HG03045 (cell line): ENCODE data around the gene ASPM.
A peak's percentile ranks its signal among the peaks of the same experiment; 100 is the strongest.

Experiments
- ATAC-seq: cut with Tn5 transposase; IDR thresholded peaks from one replicate; pipeline ENCODE4 v1.9.1; 2021; ENCODE audit warnings: mild to moderate bottlenecking, moderate library complexity; ENCODE audit not compliant: unreplicated experiment

Gene ASPM, protein sequence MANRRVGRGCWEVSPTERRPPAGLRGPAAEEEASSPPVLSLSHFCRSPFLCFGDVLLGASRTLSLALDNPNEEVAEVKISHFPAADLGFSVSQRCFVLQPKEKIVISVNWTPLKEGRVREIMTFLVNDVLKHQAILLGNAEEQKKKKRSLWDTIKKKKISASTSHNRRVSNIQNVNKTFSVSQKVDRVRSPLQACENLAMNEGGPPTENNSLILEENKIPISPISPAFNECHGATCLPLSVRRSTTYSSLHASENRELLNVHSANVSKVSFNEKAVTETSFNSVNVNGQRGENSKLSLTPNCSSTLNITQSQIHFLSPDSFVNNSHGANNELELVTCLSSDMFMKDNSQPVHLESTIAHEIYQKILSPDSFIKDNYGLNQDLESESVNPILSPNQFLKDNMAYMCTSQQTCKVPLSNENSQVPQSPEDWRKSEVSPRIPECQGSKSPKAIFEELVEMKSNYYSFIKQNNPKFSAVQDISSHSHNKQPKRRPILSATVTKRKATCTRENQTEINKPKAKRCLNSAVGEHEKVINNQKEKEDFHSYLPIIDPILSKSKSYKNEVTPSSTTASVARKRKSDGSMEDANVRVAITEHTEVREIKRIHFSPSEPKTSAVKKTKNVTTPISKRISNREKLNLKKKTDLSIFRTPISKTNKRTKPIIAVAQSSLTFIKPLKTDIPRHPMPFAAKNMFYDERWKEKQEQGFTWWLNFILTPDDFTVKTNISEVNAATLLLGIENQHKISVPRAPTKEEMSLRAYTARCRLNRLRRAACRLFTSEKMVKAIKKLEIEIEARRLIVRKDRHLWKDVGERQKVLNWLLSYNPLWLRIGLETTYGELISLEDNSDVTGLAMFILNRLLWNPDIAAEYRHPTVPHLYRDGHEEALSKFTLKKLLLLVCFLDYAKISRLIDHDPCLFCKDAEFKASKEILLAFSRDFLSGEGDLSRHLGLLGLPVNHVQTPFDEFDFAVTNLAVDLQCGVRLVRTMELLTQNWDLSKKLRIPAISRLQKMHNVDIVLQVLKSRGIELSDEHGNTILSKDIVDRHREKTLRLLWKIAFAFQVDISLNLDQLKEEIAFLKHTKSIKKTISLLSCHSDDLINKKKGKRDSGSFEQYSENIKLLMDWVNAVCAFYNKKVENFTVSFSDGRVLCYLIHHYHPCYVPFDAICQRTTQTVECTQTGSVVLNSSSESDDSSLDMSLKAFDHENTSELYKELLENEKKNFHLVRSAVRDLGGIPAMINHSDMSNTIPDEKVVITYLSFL (N-terminal part only)

GRCh38 chr1:197146101-197147095 lies at the start of gene ASPM:
ASPM (minus strand) TSS chr1:197146669; CDS start chr1:197146437, 232 bp downstream.
- ATAC-seq, result peak; percentile 99

- ATAC-seq, result no peak
These were observed 48.6 kb upstream of the ASPM start for GRCh38 chr1:197195100-197195499.

- ATAC-seq, result no peak
These were observed 37.7 kb upstream of the ASPM start for GRCh38 chr1:197184190-197184589.

DNA sequence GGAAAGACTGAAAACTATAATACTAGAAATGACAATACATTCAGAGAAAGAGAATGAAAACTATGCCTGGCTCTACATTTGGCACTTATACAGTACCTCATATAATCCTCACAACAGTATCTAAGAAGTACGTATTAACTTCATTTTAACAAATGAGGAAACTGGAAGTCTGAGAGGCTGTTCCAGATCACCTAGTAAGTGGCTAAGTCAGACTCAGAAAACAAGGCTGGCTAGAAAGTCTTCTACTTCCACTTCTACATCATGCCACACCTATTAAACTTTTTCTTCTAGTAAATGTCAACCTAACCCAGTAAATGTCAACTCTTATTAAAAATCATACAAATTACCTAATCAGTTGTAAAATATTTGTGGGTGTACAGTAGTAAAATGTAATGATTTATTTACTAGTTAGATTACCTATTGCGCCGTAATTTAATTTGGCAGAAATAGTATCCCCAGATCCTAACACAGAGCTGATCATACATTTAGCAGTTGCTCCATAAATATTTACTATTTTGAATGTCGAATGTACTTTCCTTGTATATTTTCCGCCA lies 36.8 kb upstream of the ASPM start:
- ATAC-seq, result no peak

GRCh38 chr1:197182716-197183115 lies 36.2 kb upstream of the ASPM start:
- no peak for ATAC-seq

- peak; percentile 54 for ATAC-seq
These were observed 35.5 kb upstream of the ASPM start for GRCh38 chr1:197181982-197182381.

DNA sequence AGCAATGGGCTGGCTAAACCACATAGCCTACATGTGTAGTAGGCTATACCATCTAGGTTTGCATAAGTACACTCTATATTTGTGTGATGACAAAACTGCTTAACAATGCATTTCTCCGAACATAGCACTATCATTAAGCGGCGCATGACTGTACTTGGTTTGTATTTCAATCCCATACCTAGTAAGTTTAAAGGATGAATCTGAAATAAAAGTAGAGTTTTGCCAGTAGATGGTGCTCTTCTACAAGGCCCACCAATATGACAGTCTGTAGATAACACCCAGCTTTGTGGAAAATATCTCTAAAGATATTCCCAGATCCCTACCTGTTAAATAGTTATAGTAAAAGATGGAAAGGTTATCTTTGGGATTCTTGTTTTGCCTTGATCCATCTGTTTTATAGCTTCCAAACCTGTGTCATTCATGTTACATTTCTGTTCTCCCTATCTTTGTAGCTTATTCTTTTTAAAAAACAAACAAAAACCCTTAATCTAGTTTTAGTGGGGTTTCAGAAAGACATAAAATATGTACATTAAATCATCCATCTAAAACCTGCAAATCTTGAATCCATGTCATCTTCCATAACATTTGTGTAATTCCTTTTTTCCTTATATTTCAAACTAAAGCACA lies 33.9 kb upstream of the ASPM start:
- ATAC-seq, result peak; percentile 50

DNA sequence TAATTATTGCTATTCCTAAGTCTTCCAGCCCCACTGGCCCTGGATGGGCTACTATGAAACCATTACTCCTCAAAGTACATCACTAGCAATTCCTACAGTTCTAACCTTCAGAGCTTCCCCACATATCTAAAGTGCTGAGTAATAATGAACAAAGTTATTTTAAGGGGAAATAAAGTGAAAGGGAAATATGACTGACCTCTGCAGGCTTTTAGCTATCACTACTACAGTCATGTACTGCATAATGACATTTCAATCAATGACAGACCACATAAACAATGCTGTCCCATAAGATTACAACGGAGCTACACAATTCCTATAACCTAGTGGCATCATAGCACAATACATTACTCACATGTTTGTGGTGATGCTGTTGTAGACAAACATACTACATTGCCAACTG lies 32.5 kb upstream of the ASPM start:
- peak; percentile 42 for ATAC-seq

GRCh38 chr1:197174818-197175217 lies 28.3 kb upstream of the ASPM start:
- ATAC-seq, result no peak

GRCh38 chr1:197173571-197174507 lies 27.4 kb upstream of the ASPM start:
- no peak for ATAC-seq

DNA sequence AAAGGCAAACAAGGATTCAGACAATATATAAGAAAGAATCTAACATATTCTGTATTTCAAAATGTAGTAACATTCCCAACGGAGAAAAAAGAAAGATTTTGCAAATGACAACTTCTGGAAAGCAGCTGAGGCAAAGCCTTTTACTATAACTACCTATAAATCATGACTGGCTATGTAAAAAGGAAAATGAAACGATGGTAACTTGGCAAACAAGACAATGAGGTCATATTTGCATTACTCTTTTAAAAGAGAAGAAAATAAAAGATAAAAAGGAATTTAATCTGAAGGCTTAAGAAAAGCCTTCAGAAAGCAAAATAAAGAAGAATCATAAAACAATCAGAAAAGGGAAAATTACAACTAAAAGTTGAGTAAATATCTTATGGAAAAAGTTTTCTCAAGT lies 25.1 kb upstream of the ASPM start:
- ATAC-seq, result no peak

GRCh38 chr1:197170538-197170937 lies 24.1 kb upstream of the ASPM start:
- ATAC-seq, result no peak

DNA sequence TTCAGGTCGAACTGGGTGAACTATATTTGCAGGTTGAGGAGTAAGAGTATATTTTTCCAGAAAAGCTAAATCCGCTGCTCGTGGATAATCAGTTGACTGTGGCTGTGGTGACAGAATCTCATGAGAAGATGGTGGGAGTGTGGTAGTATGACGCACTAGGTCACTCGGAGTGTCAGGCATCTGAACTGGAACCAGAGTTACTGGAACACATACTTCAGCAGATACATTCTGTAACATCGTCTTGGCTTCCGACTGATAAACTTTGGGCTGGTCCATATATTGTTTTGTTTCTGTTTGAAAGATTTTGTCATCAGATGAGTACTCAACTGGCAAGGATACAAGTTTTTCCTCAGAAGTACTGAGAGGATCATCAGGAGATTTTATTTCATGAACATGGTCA lies 13.0 kb upstream of the ASPM start:
- no peak for ATAC-seq

- no peak for ATAC-seq
These were observed 10.2 kb upstream of the ASPM start for GRCh38 chr1:197156692-197157091.

DNA sequence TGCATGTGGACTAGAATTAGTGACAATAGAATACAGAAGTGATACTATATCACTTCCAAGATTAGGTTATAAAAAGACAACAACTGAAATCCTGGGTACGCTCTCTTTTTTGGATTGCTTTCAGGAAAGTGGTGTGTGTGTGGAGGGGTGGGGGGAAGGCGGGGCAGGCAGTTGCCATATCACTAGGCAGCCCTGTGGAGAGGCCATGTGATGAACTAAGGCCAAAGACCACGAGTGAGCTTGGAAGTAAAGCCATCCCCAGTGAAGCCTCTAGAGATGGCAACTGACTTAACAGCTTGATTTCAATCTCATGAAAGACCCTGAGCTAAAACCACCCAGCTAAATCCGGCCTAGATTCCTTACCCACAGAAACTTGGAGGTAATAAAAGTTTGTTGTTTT lies 6.2 kb upstream of the ASPM start:
- no peak for ATAC-seq

- ATAC-seq, result no peak
These were observed 4.7 kb upstream of the ASPM start for GRCh38 chr1:197151185-197151584.

DNA sequence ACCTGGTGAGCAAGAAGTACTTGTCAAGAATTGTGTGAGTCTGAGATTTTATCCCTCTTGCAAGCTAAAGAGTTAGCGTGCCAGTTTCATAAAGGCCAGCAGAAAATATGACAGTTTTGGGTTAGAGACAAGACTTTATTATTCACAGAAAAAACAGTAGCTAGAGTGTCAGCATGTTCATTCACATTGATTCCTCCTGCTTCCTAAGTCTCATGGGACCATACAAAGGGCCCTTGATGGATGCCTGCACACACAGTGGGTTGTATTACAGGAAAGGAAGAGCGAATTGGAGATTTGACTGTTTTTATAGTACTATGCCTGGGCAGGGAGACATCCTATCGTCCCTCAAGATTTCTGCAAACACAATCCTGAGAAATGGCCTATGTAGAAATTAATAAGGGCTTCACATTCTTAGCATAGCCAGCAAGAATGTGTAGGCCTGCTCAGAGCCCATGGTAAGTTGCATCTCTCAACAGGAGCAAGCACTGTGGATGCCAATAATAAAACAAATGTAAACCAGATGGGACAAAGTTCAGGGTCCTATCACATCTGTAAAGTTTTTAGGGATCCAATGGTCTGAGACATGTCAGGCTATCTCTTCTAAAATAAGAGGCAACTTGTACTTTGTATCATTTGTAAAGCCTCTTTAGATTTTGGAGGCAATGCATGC lies 4.0 kb upstream of the ASPM start:
- ATAC-seq, result no peak

GRCh38 chr1:197149340-197149739 lies 2.9 kb upstream of the ASPM start:
- ATAC-seq, result no peak
